Choroid plexus epithelial cell (primary cell): ENCODE measurements around the gene EPHB2.

Experiments
- DNase-seq: peaks from one replicate; pipeline ENCODE4 v3.0.0-alpha.2; 2010; ENCODE audit warnings: low read depth
- H3K4me3 ChIP-seq: 2 replicates; pipeline ENCODE4 v1.5.1; 2011; ENCODE audit warnings: low read depth, mild to moderate bottlenecking, control low read depth, low read length, moderate library complexity
- TF ChIP-seq, protein P1 (sequence below): conservative IDR thresholded peaks from 2 replicates; pipeline ENCODE4 v1.5.1; 2011; ENCODE audit warnings: low read depth, mild to moderate bottlenecking, control low read depth, inconsistent platforms, low read length, moderate library complexity

The EPHB2 gene

DNA sequence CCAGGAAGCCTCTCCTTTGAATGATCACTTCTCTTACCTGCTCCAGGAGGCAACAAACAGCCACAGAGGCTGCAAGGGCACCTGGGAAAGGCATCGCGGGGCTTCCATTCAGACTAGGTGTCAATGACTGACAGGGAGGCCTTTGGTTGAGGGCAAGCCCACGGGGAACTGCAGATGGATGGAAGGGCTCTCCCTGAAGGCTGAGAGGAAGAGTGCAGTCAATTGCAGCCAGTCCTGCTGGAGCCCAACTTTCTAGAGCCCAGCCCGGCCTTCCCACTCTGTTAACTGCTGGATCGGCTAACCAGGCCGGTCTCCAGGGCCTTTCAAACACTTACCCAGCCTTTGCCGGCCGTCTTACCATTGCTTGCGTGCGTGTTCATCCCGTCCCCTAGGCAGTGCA, 172.8 kb downstream of the EPHB2 start:
- TF ChIP-seq, protein P1, sequence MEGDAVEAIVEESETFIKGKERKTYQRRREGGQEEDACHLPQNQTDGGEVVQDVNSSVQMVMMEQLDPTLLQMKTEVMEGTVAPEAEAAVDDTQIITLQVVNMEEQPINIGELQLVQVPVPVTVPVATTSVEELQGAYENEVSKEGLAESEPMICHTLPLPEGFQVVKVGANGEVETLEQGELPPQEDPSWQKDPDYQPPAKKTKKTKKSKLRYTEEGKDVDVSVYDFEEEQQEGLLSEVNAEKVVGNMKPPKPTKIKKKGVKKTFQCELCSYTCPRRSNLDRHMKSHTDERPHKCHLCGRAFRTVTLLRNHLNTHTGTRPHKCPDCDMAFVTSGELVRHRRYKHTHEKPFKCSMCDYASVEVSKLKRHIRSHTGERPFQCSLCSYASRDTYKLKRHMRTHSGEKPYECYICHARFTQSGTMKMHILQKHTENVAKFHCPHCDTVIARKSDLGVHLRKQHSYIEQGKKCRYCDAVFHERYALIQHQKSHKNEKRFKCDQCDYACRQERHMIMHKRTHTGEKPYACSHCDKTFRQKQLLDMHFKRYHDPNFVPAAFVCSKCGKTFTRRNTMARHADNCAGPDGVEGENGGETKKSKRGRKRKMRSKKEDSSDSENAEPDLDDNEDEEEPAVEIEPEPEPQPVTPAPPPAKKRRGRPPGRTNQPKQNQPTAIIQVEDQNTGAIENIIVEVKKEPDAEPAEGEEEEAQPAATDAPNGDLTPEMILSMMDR = no peak
- no peak overlapping the region for H3K4me3 ChIP-seq
- DNase-seq = no peak

DNA sequence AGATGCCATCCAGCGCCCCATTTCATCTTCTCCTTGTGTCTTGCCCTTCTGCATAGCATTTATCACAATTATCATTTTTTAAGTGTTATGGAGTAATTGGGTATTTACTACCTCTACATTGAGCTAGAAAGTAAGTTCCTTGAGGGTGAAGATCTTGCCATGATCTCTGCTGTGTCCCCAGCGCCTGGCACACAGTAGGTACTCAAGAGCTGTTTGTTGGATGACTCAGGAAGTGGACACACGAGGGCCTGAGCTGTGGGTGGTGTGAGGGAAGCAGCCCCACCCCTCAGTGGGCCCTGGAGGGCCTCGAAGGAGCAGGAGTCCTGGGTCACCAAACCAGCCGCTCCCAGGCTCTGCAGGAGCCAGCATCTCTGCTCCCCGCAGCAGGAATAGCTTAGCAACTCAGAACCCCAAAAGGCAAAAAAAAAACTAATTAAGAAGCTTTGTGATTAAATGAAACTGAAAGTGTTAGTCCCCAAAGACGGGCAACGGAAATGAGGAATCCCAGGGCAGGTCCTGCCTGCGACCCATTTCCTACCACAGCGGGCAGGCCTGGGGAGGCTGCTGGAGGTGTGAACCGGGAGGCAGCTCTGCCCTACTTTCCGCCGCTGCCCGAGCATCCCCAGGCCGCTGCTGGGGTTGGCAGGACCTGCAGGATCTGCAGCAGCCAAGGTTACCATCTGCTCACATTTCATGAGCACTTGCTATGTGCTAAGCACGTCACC, 174.3 kb downstream of the EPHB2 start:
- no peak overlapping the region for H3K4me3 ChIP-seq
- DNase-seq = no peak

DNA sequence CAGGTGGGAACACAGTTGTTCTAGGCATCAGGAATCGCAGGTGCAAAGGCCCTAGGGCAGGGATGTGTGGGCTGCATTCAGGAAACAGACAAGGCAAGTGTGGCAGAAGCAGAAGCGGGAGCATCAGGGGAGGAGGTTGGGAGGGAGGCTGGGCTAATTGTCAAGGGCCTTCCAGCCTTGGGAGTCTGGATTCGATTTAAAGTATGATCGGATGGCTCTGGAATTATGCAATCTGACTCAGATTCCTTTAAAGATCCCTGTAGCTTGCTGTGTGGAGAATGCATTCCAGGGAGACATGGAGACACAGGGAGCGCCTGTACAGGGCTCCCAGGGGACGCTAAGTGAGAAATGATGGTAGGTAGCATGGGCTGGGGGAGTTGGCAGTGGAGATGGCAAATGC, 175.6 kb downstream of the EPHB2 start:
- peak; percentile 44 for DNase-seq
- H3K4me3 ChIP-seq = no peak overlapping the region
- TF ChIP-seq, protein P1 = no peak

More for the DNA sequence above, 174.3 kb downstream of the EPHB2 start:
- TF ChIP-seq, protein P1 = no peak

DNA sequence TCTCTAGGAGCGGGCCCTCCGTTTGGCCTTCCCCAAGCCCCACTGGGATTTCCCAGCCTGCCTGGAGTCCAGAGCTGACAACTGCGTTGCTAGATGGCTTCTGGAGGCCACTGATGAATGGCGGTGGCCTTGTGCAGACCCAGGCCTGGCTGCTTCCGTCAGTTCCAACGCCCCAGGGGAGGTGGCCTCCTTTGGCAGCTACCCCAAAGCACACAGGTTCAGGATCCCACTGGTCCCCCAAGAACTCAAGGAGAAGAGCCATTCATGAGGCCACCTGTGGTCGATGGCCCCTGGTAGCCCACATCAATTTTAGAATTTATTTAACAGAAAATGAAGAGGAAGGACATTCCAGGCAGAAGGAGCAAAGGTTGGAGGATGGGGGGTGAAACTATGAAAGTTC, 176.9 kb downstream of the EPHB2 start:
- H3K4me3 ChIP-seq = no peak overlapping the region
- TF ChIP-seq, protein P1 = no peak
- DNase-seq = no peak

DNA sequence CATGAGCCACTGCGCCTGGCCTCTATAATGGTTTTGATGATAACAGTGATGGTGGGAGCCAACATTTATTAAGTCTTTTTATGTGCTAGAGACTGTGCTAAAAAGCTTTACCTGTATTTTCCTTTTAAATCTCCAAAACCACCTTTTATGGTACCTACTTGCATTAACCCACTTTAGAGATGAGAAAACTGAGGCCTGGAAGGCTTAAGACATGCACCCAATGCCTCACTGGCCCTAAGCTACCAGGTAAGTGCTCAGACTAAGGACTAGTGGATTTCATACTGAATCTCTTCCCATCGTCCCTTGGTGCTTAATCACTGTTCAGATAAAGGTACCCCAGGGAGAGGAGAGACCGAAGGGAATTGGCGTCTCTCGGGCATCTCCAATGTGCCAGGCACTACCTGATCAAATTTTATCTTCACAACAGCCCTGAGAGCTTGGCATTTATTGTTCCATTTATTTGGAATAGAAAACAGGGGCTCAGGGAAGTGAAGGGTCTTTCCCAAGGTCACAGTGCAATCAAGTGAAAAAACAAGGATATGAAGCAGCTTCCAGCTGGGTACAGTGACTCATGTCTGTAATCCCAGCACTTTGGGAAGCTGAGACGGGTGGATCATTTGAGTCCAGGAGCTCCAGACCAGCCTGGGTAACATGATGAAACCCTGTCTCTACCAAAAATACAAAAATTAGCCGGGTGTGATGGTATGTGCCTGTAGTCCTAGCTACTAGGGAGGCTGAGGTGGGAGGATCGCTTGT, 177.9 kb downstream of the EPHB2 start:
- no peak for DNase-seq
- H3K4me3 ChIP-seq = no peak overlapping the region
- TF ChIP-seq, protein P1 = no peak

DNA sequence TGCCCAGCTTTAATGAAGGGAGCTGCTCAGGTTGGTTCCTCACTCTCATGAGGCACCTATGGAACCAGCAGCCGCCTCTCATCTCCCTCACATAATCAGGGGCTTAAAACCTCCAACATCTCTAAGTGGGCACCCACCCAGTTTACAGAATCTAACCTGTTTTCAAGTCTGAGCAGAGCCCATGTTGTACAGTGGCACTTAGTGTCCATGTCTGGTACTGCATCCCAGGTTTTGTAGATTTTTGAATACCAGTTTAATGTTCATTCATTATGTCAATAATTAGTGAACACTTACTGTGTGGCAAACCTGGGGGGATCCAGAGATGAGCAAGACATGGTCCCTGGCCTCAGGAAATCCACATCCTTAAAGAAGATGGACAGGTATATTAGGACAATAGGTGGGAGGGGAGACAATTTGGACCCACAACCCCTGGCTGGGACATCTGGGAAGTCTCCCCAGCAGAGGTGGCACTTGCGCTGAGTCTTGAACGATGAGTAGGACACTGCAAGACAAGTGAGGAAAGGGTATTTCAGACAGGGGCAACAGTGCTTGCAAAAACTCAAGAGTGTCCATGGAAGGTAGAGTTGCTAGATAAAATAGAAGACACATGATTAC, 178.7 kb downstream of the EPHB2 start:
- DNase-seq = peak; percentile 70
- no peak overlapping the region for H3K4me3 ChIP-seq
- TF ChIP-seq, protein P1 = peak; percentile 88

DNA sequence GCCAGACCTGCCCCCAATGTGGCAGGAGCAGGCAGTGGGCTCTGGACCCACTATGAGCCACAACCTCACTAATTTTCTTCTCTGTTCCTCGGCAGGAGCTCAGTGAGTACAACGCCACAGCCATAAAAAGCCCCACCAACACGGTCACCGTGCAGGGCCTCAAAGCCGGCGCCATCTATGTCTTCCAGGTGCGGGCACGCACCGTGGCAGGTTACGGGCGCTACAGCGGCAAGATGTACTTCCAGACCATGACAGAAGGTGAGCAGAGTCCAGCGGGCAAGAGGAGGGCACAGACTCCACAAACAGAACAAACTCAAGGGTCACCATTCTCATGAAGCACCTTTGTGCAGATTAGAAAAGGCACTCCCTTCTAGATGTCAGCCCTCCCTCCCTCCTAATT, 182.2 kb downstream of the EPHB2 start:
- H3K4me3 ChIP-seq = no peak overlapping the region
- no peak for DNase-seq
- TF ChIP-seq, protein P1 = no peak
